LNCaP clone FGC (cell line): Measurements from ENCODE around the gene PCOLCE2.

ENCODE experiments used
- DNase-seq: peaks from one replicate; pipeline ENCODE4 v3.0.0-alpha.2; 2011; ENCODE audit warnings: low read depth
- H3K4me3 ChIP-seq: 2 replicates; pipeline ENCODE4 v1.5.1; 2011; ENCODE audit warnings: mild to moderate bottlenecking, low read depth, low read length, control low read depth
- TF ChIP-seq, protein P1 (sequence below): IDR thresholded peaks from 2 replicates; pipeline ENCODE4 v1.5.1; 2012; ENCODE audit warnings: mild to moderate bottlenecking; ENCODE audit not compliant: control insufficient read depth, insufficient read depth; ENCODE audit errors: extremely low read depth

The PCOLCE2 gene

DNA sequence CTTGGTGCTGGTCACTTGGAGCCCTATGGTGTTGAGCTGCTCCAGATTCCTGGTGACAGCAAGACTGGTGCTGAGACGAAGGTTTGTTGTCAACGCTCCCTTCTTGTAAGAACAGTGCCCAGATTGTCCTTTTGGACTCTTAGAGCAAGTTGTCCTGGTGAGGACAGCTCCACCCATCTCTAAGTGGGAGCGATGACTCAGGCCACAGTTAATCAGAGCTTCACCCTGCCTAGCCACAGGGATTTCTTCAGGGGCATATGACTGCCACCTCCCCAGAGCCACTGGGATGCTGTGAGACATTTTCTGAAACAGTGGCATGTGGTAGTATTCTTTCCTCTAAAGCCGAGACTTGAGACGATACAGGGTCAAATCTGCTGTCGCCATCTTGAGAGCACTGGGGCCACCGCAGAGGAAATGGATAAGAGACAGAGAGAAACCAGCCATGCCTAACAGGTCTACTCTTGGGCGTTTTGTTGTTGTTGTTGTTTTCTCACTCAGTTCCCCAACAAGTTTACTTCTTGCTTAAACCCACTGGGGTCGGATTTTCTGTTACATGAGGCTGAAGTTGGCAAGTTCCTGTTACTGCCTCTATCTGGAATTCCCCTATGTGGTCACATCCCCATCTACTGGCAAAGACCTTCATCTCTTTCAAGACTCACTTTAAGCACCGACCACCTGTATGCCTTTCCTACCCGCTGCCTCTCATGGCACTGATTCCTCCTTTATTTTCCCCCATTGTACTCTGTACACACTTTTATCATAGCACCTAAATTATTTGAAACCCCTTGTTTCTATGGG, 16.0 kb upstream of the PCOLCE2 start:
- TF ChIP-seq, protein P1, sequence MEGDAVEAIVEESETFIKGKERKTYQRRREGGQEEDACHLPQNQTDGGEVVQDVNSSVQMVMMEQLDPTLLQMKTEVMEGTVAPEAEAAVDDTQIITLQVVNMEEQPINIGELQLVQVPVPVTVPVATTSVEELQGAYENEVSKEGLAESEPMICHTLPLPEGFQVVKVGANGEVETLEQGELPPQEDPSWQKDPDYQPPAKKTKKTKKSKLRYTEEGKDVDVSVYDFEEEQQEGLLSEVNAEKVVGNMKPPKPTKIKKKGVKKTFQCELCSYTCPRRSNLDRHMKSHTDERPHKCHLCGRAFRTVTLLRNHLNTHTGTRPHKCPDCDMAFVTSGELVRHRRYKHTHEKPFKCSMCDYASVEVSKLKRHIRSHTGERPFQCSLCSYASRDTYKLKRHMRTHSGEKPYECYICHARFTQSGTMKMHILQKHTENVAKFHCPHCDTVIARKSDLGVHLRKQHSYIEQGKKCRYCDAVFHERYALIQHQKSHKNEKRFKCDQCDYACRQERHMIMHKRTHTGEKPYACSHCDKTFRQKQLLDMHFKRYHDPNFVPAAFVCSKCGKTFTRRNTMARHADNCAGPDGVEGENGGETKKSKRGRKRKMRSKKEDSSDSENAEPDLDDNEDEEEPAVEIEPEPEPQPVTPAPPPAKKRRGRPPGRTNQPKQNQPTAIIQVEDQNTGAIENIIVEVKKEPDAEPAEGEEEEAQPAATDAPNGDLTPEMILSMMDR, result no peak
- DNase-seq, result no peak
- no peak overlapping the region for H3K4me3 ChIP-seq

- no peak for DNase-seq
- H3K4me3 ChIP-seq, result no peak overlapping the region
- TF ChIP-seq, protein P1, result no peak
Observed at GRCh38 chr3:142902356-142902755, 13.5 kb upstream of the PCOLCE2 start.

GRCh38 chr3:142898346-142899213, 9.7 kb upstream of the PCOLCE2 start:
- DNase-seq, result no peak
- TF ChIP-seq, protein P1, result no peak
- H3K4me3 ChIP-seq, result no peak overlapping the region

DNA sequence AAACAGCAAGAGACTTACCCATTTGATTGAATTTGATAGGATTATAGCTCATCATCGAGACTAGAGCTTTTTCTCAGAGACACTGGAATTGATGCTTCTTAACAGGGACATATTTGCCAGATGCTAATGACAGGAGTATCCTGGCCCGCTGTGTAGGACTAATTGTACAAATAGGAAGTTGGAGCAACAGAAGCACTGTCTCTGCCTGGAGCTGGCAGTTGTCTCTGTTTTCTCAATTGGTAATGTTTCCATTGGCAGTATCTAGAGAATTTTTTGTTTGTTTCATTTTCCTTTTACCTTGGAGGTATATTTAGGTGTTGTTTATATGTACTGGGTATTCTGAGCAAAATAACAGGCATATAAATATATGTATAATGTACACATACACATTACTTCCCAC, 8.9 kb upstream of the PCOLCE2 start:
- no peak overlapping the region for H3K4me3 ChIP-seq
- DNase-seq, result no peak
- TF ChIP-seq, protein P1, result no peak

DNA sequence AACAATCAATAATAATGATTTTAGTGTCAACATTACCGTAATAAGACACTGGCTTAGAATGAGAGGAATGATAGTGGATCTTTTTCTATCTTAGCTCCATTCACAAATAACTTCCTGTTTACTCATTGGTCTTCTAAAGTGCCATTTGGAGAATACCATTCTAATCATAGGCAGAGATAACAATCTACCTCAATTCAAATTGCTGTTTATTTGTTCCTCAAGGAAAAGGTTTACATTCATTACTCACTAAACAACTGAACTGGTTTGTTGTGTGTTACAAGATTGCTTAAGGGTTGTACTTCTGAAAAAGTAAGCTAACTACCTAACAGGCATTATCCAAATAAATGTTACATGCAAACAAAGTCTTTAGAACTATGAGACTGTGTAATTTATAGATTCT, 8.1 kb upstream of the PCOLCE2 start:
- DNase-seq, result no peak
- TF ChIP-seq, protein P1, result no peak

DNA sequence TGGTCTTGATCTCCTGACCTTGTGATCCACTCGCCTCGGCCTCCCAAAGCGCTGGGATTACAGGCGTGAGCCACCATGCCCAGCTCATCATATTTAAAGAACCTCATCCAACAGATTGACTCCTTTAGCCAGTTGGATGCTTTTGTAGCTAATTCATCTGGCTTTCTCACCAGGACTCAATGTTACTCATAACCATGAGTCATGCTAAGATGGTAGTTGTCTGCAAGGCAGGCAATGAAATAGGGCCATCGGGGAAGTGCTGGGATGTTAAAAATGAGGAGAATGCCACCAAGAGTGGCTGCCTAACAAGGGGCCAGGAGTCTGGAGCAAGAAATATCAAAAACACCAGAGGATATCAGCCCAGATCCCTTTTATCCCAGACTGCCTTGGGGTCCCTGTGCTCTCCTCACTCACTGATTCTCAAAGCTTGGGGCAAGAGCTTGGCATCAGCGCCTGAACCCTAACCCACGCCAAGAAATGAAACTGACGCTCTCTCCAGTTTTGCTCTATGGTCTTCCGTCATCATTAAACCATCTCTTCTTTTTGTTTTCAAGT, 7.4 kb upstream of the PCOLCE2 start:
- TF ChIP-seq, protein P1, result no peak
- DNase-seq, result no peak
- H3K4me3 ChIP-seq, result no peak overlapping the region

More for the DNA sequence above, 8.1 kb upstream of the PCOLCE2 start:
- no peak overlapping the region for H3K4me3 ChIP-seq
